Thyroid gland (tissue), 4 donors: Measurements from ENCODE around the gene OCLN.

ENCODE experiments used
- POLR2A ChIP-seq, 2 donors: fragments of 450-650 bp; IDR thresholded peaks; one replicate each; pipeline ENCODE4 v1.6.1; 2017; ENCODE audit warnings: antibody characterized with exemption in 2 of 2, mild to moderate bottlenecking in 2 of 2, moderate library complexity in 1 of 2
- TF ChIP-seq, protein P1 (sequence below), 6 experiments: fragments of 200-600 bp in 3 of 6; fragments of 450-650 bp in 3 of 6; sonication (generic) in 3 of 6; IDR thresholded peaks; one replicate each; pipeline ENCODE4 v1.5.1; 2016 to 2019; ENCODE audit warnings: antibody characterized with exemption in 6 of 6, mild to moderate bottlenecking in 2 of 6, inconsistent platforms in 1 of 6, moderate library complexity in 1 of 6

GRCh38 chr5:69530561-69531405 lies 38.2 kb downstream of the OCLN start:
- TF ChIP-seq, protein P1, sequence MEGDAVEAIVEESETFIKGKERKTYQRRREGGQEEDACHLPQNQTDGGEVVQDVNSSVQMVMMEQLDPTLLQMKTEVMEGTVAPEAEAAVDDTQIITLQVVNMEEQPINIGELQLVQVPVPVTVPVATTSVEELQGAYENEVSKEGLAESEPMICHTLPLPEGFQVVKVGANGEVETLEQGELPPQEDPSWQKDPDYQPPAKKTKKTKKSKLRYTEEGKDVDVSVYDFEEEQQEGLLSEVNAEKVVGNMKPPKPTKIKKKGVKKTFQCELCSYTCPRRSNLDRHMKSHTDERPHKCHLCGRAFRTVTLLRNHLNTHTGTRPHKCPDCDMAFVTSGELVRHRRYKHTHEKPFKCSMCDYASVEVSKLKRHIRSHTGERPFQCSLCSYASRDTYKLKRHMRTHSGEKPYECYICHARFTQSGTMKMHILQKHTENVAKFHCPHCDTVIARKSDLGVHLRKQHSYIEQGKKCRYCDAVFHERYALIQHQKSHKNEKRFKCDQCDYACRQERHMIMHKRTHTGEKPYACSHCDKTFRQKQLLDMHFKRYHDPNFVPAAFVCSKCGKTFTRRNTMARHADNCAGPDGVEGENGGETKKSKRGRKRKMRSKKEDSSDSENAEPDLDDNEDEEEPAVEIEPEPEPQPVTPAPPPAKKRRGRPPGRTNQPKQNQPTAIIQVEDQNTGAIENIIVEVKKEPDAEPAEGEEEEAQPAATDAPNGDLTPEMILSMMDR (IDR thresholded peaks at IDR 0.05), result no peak
- no peak for TF ChIP-seq POLR2A (IDR thresholded peaks at IDR 0.05)
